ENCODE results near the gene C18orf63.
A peak's percentile ranks its signal among the peaks of the same experiment; 100 is the strongest.
"Not testable (repeated sequence)": the region's sequence is repeated elsewhere in the genome, so short reads cannot be mapped to it uniquely, and the experiment has no call there.

The C18orf63 gene

GRCh38 chr18:74286856-74287255, 28.8 kb upstream of the C18orf63 start:
- Histone ChIP-seq H3K27me3 (ENCODE audit: control insufficient read depth, insufficient read depth, low read length) (no peaks in the 10 kb centered on the region), H3K27ac (ENCODE audit: low read depth, low read length) (no peak overlapping the region), H3K4me3 (ENCODE audit: low read depth, low read length) (no peak overlapping the region), H3K9me3 (ENCODE audit: control insufficient read depth, insufficient read depth, low read depth, low read length) (no peaks in the 10 kb centered on the region), H3K36me3 (ENCODE audit: control insufficient read depth, insufficient read depth, low read length) (peaks cover 5% of the 10 kb centered on the region; the same call in 1 of the 2 replicates), H3K4me1 (ENCODE audit: control insufficient read depth, insufficient read depth, low read length) (peaks cover 60% of the 10 kb centered on the region), H3K9ac (ENCODE audit: low read length) (no peak overlapping the region)

DNA sequence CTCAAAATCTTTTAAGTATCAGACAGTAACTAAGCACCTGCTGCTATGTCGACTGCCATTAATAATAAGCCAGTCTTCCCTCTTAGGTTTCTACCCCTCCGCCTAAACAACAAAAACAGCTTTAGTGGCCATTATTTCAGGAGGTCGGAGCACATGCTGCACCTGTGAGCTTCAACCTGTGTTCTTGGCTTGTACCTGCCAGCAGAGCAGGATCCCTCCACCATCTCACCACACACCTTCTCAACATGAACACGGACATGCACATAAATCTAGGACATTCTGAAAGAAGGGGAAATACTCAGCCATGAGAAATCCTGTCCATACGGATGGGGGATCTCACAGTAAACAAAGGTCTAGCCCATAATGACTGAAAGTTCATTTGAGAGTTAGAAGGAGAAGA, 27.6 kb upstream of the C18orf63 start:
- H3K36me3 ChIP-seq (ENCODE audit: control insufficient read depth, insufficient read depth, low read length) = peaks cover 5% of the 10 kb centered on the region; the same call in 1 of the 2 replicates
- no peak overlapping the region for H3K9ac ChIP-seq (ENCODE audit: low read length)
- no peaks in the 10 kb centered on the region for H3K27me3 ChIP-seq (ENCODE audit: control insufficient read depth, insufficient read depth, low read length)
- H3K4me3 ChIP-seq (ENCODE audit: low read depth, low read length) = no peak overlapping the region; the same call in 1 of the 2 replicates
- H3K4me1 ChIP-seq (ENCODE audit: control insufficient read depth, insufficient read depth, low read length) = peaks cover 51% of the 10 kb centered on the region
- no peaks in the 10 kb centered on the region for H3K9me3 ChIP-seq (ENCODE audit: control insufficient read depth, insufficient read depth, low read depth, low read length)
- H3K27ac ChIP-seq (ENCODE audit: low read depth, low read length) = no peak overlapping the region

DNA sequence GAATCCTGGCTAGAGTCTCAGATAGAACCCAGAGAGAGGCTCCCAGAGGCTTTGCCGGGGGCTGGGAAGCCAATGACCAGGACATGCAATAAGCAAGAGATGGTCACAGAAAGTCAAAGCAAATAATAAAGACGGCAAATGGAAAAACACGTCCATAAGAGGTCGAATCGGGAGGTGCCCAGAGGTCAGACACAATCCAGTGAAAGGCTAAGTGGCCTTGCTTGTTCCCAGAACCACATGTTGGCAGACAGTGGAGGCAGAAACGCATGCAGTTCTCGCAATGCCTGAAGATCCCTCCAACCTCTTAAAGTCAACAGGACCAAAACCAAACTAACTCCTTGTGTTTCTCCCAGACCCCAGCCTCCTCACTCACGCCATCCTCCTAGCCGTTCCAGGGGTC, 26.9 kb upstream of the C18orf63 start:
- H3K27ac ChIP-seq (ENCODE audit: low read depth, low read length) = no peak overlapping the region
- H3K36me3 ChIP-seq (ENCODE audit: control insufficient read depth, insufficient read depth, low read length) = peaks cover 5% of the 10 kb centered on the region; the same call in 1 of the 2 replicates
- peaks cover 47% of the 10 kb centered on the region for H3K4me1 ChIP-seq (ENCODE audit: control insufficient read depth, insufficient read depth, low read length)
- H3K9ac ChIP-seq (ENCODE audit: low read length) = peak overlapping the region; percentile 15
- peak overlapping the region; percentile 25; the same call in 1 of the 2 replicates for H3K4me3 ChIP-seq (ENCODE audit: low read depth, low read length)
- no peaks in the 10 kb centered on the region for H3K27me3 ChIP-seq (ENCODE audit: control insufficient read depth, insufficient read depth, low read length)
- no peaks in the 10 kb centered on the region for H3K9me3 ChIP-seq (ENCODE audit: control insufficient read depth, insufficient read depth, low read depth, low read length)

GRCh38 chr18:74289137-74289536, 26.5 kb upstream of the C18orf63 start:
- no peak overlapping the region for H3K4me3 ChIP-seq (ENCODE audit: low read depth, low read length)
- H3K9me3 ChIP-seq (ENCODE audit: control insufficient read depth, insufficient read depth, low read depth, low read length) = no peaks in the 10 kb centered on the region
- H3K9ac ChIP-seq (ENCODE audit: low read length) = no peak overlapping the region
- no peaks in the 10 kb centered on the region for H3K27me3 ChIP-seq (ENCODE audit: control insufficient read depth, insufficient read depth, low read length)
- H3K27ac ChIP-seq (ENCODE audit: low read depth, low read length) = no peak overlapping the region; the same call in 1 of the 2 replicates
- peaks cover 43% of the 10 kb centered on the region for H3K4me1 ChIP-seq (ENCODE audit: control insufficient read depth, insufficient read depth, low read length)
- H3K36me3 ChIP-seq (ENCODE audit: control insufficient read depth, insufficient read depth, low read length) = peaks cover 5% of the 10 kb centered on the region; the same call in 1 of the 2 replicates

DNA sequence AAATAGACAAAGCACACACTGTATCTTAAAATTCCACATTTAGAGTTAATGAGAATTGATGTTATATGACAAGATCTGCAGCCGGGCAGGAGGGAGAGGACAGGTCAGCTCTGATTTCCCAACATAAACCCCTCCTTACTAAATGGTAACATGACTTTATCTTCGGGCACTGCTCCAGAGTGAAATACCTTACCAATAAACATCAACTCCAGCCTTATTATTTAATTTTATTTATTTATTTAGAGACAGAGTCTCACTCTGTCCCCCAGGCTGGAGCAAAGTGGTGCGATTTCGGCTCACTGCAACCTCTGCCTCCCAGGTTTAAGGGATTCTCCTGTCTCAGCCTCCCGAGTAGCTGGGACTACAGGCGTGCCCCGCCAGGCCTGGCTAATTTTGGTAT, 25.6 kb upstream of the C18orf63 start:
- Histone ChIP-seq H3K9ac (ENCODE audit: low read length) (no peak overlapping the region), H3K4me1 (ENCODE audit: control insufficient read depth, insufficient read depth, low read length) (peaks cover 34% of the 10 kb centered on the region), H3K27me3 (ENCODE audit: control insufficient read depth, insufficient read depth, low read length) (no peaks in the 10 kb centered on the region), H3K36me3 (ENCODE audit: control insufficient read depth, insufficient read depth, low read length) (peaks cover 5% of the 10 kb centered on the region; the same call in 1 of the 2 replicates), H3K9me3 (ENCODE audit: control insufficient read depth, insufficient read depth, low read depth, low read length) (no peaks in the 10 kb centered on the region), H3K4me3 (ENCODE audit: low read depth, low read length) (peak overlapping the region; percentile 85; the same call in 1 of the 2 replicates), H3K27ac (ENCODE audit: low read depth, low read length) (no peak overlapping the region)

GRCh38 chr18:74290794-74291471, 24.7 kb upstream of the C18orf63 start:
- H3K27ac ChIP-seq (ENCODE audit: low read depth, low read length) = peak overlapping the region; percentile 64

GRCh38 chr18:74291472-74291770, 24.2 kb upstream of the C18orf63 start:
- peaks cover 30% of the 10 kb centered on the region for H3K4me1 ChIP-seq (ENCODE audit: control insufficient read depth, insufficient read depth, low read length)
- peaks cover 5% of the 10 kb centered on the region; the same call in 1 of the 2 replicates for H3K36me3 ChIP-seq (ENCODE audit: control insufficient read depth, insufficient read depth, low read length)
- peak overlapping the region; percentile 82 for H3K9ac ChIP-seq (ENCODE audit: low read length)
- peak overlapping the region; percentile 85 for H3K4me3 ChIP-seq (ENCODE audit: low read depth, low read length)
- no peaks in the 10 kb centered on the region for H3K27me3 ChIP-seq (ENCODE audit: control insufficient read depth, insufficient read depth, low read length)
- peak overlapping the region; percentile 64; the same call in 1 of the 2 replicates for H3K27ac ChIP-seq (ENCODE audit: low read depth, low read length)
- no peaks in the 10 kb centered on the region for H3K9me3 ChIP-seq (ENCODE audit: control insufficient read depth, insufficient read depth, low read depth, low read length)

More at GRCh38 chr18:74290794-74291471, 24.7 kb upstream of the C18orf63 start:
- Histone ChIP-seq H3K4me1 (ENCODE audit: control insufficient read depth, insufficient read depth, low read length) (peaks cover 30% of the 10 kb centered on the region), H3K36me3 (ENCODE audit: control insufficient read depth, insufficient read depth, low read length) (peaks cover 5% of the 10 kb centered on the region; the same call in 1 of the 2 replicates), H3K27me3 (ENCODE audit: control insufficient read depth, insufficient read depth, low read length) (no peaks in the 10 kb centered on the region), H3K9ac (ENCODE audit: low read length) (peak overlapping the region; percentile 82), H3K9me3 (ENCODE audit: control insufficient read depth, insufficient read depth, low read depth, low read length) (no peaks in the 10 kb centered on the region), H3K4me3 (ENCODE audit: low read depth, low read length) (peak overlapping the region; percentile 85)

GRCh38 chr18:74291771-74292540, 23.7 kb upstream of the C18orf63 start, which contains the start of gene CYB5A:
CYB5A (minus strand) TSS chr18:74291963; CDS start chr18:74291875, 88 bp downstream.
- Histone ChIP-seq H3K36me3 (ENCODE audit: control insufficient read depth, insufficient read depth, low read length) (peaks cover 5% of the 10 kb centered on the region; the same call in 1 of the 2 replicates), H3K27me3 (ENCODE audit: control insufficient read depth, insufficient read depth, low read length) (no peaks in the 10 kb centered on the region), H3K4me1 (ENCODE audit: control insufficient read depth, insufficient read depth, low read length) (peaks cover 30% of the 10 kb centered on the region), H3K9ac (ENCODE audit: low read length) (peak within 1 kb of the TSS; percentile 82), H3K27ac (ENCODE audit: low read depth, low read length) (peak within 1 kb of the TSS; percentile 64), H3K4me3 (ENCODE audit: low read depth, low read length) (peak within 1 kb of the TSS; percentile 85), H3K9me3 (ENCODE audit: control insufficient read depth, insufficient read depth, low read depth, low read length) (no peaks in the 10 kb centered on the region)

DNA sequence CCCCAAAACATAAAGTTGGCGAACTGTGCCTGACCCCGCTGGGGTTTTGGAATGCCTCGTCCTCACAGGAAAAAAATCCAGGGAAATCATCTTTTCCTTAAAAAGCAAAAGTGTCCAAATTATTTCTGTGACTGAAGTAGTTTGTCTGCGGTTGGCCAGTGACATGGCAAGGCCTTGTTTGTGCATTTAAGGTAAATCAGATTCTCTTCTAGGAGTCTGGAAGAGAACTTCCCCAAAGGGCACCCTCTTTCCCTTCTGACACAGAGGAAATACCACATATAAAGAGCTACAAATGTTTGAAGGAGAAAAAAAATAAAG, 23.1 kb upstream of the C18orf63 start:
- Histone ChIP-seq H3K4me3 (ENCODE audit: low read depth, low read length) (peak overlapping the region; percentile 85), H3K27ac (ENCODE audit: low read depth, low read length) (peak overlapping the region; percentile 41; the same call in 1 of the 2 replicates), H3K4me1 (ENCODE audit: control insufficient read depth, insufficient read depth, low read length) (peaks cover 25% of the 10 kb centered on the region), H3K9me3 (ENCODE audit: control insufficient read depth, insufficient read depth, low read depth, low read length) (no peaks in the 10 kb centered on the region), H3K9ac (ENCODE audit: low read length) (peak overlapping the region; percentile 77), H3K36me3 (ENCODE audit: control insufficient read depth, insufficient read depth, low read length) (peaks cover 5% of the 10 kb centered on the region; the same call in 1 of the 2 replicates), H3K27me3 (ENCODE audit: control insufficient read depth, insufficient read depth, low read length) (no peaks in the 10 kb centered on the region)

GRCh38 chr18:74292982-74293381, 22.7 kb upstream of the C18orf63 start:
- Histone ChIP-seq H3K4me3 (ENCODE audit: low read depth, low read length) (peak overlapping the region; percentile 85; the same call in 1 of the 2 replicates), H3K4me1 (ENCODE audit: control insufficient read depth, insufficient read depth, low read length) (peaks cover 22% of the 10 kb centered on the region)
- not testable (repeated sequence) for H3K36me3 ChIP-seq (ENCODE audit: control insufficient read depth, insufficient read depth, low read length); H3K27me3 ChIP-seq (ENCODE audit: control insufficient read depth, insufficient read depth, low read length); H3K27ac ChIP-seq (ENCODE audit: low read depth, low read length); H3K9ac ChIP-seq (ENCODE audit: low read length); H3K9me3 ChIP-seq (ENCODE audit: control insufficient read depth, insufficient read depth, low read depth, low read length)

DNA sequence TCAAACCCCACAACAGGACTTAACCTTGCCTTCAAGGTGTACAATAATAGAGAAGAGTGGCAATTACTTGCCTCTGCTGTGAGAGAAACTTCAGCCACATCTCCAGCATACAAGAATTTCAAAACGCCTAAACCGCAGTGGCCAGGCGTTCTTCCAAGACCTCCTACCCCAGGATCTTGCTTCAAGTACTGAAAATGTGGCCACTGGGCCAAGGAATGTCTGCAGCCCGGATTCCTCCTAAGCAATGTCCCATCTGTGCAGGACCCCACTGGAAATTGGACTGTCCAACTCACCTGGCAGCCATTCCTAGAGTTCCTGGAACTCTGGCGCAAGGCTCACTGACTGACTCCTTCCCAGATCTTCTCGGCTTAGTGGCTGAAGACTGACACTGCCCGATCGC, 21.1 kb upstream of the C18orf63 start:
- Histone ChIP-seq H3K9ac (ENCODE audit: low read length) (no peak overlapping the region), H3K4me1 (ENCODE audit: control insufficient read depth, insufficient read depth, low read length) (peaks cover 8% of the 10 kb centered on the region; the same call in 1 of the 2 replicates), H3K27me3 (ENCODE audit: control insufficient read depth, insufficient read depth, low read length) (no peaks in the 10 kb centered on the region), H3K4me3 (ENCODE audit: low read depth, low read length) (no peak overlapping the region), H3K36me3 (ENCODE audit: control insufficient read depth, insufficient read depth, low read length) (no peaks in the 10 kb centered on the region), H3K27ac (ENCODE audit: low read depth, low read length) (no peak overlapping the region), H3K9me3 (ENCODE audit: control insufficient read depth, insufficient read depth, low read depth, low read length) (peaks cover 5% of the 10 kb centered on the region; the same call in 1 of the 2 replicates)

Measured in HUES6 (cell line).